ENCODE results near the gene TFDP1. TPM values are rescaled to one million over a fixed set of nuclear protein-coding genes. Genes with fewer than 3 reads are reported as not detected.

Gene TFDP1
- total RNA-seq, 6 experiments from 2014 or later = 21.7 to 26.9 (median 25.1) TPM

GRCh38 chr13:113540523-113540922 is 44.0 kb upstream of the TFDP1 start:
- Histone ChIP-seq H3K9me3 (no peaks in the 10 kb centered on the region), H3K4me1 (no peaks in the 10 kb centered on the region), H3K27me3 (no peaks in the 10 kb centered on the region), H3K27ac (no peak overlapping the region), H3K36me3 (peaks cover 0 to 3% (median 2%) of the 10 kb centered on the region in 4 donors), H3K4me3 (no peak overlapping the region)
- ATAC-seq (no peak), DNase-seq (no peak)
- TF ChIP-seq CTCF (IDR thresholded peaks at IDR 0.05) (no peak), POLR2A (IDR thresholded peaks at IDR 0.05) (no peak)
- 95% methylated on average over 9 of the region's 10 CpGs for WGBS (ENCODE audit: insufficient coverage, low coverage, low lambda C conversion rate, missing lambda C conversion rate)
- intact Hi-C loops (cut with DNase I) = no loop called here

- TF ChIP-seq POLR2A (IDR thresholded peaks at IDR 0.05) = no peak
- TF ChIP-seq CTCF (IDR thresholded peaks at IDR 0.05) = no peak
- no peak for ATAC-seq
- Histone ChIP-seq H3K27me3 (no peaks in the 10 kb centered on the region), H3K4me3 (no peak overlapping the region), H3K36me3 (peaks cover 0 to 3% (median 0%) of the 10 kb centered on the region in 4 donors), H3K9me3 (no peaks in the 10 kb centered on the region), H3K27ac (no peak overlapping the region), H3K4me1 (no peaks in the 10 kb centered on the region)
- 91% methylated on average over 10 of the region's 21 CpGs for WGBS (ENCODE audit: insufficient coverage, low coverage, low lambda C conversion rate, missing lambda C conversion rate)
- peak in 1 of 3 donors; percentile 15 for DNase-seq
- intact Hi-C loops (cut with DNase I) = no loop called here
These were observed 41.7 kb upstream of the TFDP1 start for GRCh38 chr13:113542751-113543424.

GRCh38 chr13:113544071-113544891 is 40.3 kb upstream of the TFDP1 start:
- peak in 1 of 3 donors; percentile 51 for DNase-seq
- no peaks in the 10 kb centered on the region for H3K27me3 ChIP-seq
- ATAC-seq = no peak

GRCh38 chr13:113544896-113545295 is 39.7 kb upstream of the TFDP1 start:
- H3K27me3 ChIP-seq = no peaks in the 10 kb centered on the region
- no peaks in the 10 kb centered on the region for H3K9me3 ChIP-seq
- H3K4me3 ChIP-seq = no peak overlapping the region
- WGBS (ENCODE audit: insufficient coverage, low coverage, low lambda C conversion rate, missing lambda C conversion rate) = 50% methylated on average over 1 of the region's 10 CpGs
- TF ChIP-seq CTCF (IDR thresholded peaks at IDR 0.05) (no peak), POLR2A (IDR thresholded peaks at IDR 0.05) (no peak)
- H3K4me1 ChIP-seq = no peaks in the 10 kb centered on the region
- ATAC-seq = no peak
- intact Hi-C loops (cut with DNase I) = no loop called here
- no peak overlapping the region for H3K27ac ChIP-seq
- DNase-seq = peak in 1 of 3 donors; percentile 28
- H3K36me3 ChIP-seq = peaks cover 0 to 4% (median 0%) of the 10 kb centered on the region in 4 donors

More at GRCh38 chr13:113544071-113544891, 40.3 kb upstream of the TFDP1 start:
- Histone ChIP-seq H3K36me3 (peaks cover 0 to under 1% (median 0%) of the 10 kb centered on the region in 4 donors), H3K9me3 (no peaks in the 10 kb centered on the region), H3K27ac (no peak overlapping the region), H3K4me3 (no peak overlapping the region), H3K4me1 (no peaks in the 10 kb centered on the region)
- TF ChIP-seq POLR2A (IDR thresholded peaks at IDR 0.05) (no peak), CTCF (IDR thresholded peaks at IDR 0.05) (no peak)
- WGBS (ENCODE audit: insufficient coverage, low coverage, low lambda C conversion rate, missing lambda C conversion rate) = 100% methylated on average over 1 of the region's 37 CpGs
- intact Hi-C loops (cut with DNase I) = no loop called here

All from right lobe of liver (tissue), 6 donors.